GM13976 (cell line): ENCODE measurements around the gene ENAH.

Experiments
- DNase-seq: peaks from one replicate; pipeline ENCODE4 v3.0.0; 2012; ENCODE audit warnings: low spot score
- in situ Hi-C: fragments of 300-500 bp; cut with MboI; formaldehyde crosslinking; loops from one replicate; pipeline ENCODE4 v1.12.0; 2022; ENCODE audit warnings: low sequenced_read_pairs, mixed read lengths, inconsistent platforms; ENCODE audit not compliant: unreplicated experiment
- TF ChIP-seq, protein P1 (sequence below): IDR thresholded peaks from 2 replicates; pipeline ENCODE4 v1.5.1; 2012; ENCODE audit warnings: borderline replicate concordance, mild to moderate bottlenecking; ENCODE audit not compliant: insufficient read depth; ENCODE audit errors: extremely low read depth, missing control alignments, control extremely low read depth

Gene ENAH

DNA sequence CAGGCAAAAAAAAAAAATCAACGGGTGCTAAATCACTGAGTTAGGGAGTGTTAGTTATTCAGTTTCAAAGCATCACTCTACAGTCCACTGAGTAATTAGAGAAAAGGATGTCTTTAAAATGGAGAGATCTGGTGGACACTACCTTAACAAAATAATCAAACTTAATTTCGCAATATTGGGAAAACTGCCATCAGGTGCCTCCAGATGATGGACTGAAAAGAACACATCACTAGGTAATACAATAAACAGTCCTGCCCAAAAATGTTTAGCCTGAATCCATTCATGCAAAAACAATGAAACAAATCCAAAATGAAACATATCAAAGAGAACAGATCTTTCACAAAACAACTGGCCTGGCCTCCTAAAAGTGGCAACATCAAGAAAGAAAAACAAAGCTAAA is 54.1 kb downstream of the ENAH start:
- no peak for DNase-seq
- in situ Hi-C loops: no loop called here
- TF ChIP-seq, protein P1, sequence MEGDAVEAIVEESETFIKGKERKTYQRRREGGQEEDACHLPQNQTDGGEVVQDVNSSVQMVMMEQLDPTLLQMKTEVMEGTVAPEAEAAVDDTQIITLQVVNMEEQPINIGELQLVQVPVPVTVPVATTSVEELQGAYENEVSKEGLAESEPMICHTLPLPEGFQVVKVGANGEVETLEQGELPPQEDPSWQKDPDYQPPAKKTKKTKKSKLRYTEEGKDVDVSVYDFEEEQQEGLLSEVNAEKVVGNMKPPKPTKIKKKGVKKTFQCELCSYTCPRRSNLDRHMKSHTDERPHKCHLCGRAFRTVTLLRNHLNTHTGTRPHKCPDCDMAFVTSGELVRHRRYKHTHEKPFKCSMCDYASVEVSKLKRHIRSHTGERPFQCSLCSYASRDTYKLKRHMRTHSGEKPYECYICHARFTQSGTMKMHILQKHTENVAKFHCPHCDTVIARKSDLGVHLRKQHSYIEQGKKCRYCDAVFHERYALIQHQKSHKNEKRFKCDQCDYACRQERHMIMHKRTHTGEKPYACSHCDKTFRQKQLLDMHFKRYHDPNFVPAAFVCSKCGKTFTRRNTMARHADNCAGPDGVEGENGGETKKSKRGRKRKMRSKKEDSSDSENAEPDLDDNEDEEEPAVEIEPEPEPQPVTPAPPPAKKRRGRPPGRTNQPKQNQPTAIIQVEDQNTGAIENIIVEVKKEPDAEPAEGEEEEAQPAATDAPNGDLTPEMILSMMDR: no peak

DNA sequence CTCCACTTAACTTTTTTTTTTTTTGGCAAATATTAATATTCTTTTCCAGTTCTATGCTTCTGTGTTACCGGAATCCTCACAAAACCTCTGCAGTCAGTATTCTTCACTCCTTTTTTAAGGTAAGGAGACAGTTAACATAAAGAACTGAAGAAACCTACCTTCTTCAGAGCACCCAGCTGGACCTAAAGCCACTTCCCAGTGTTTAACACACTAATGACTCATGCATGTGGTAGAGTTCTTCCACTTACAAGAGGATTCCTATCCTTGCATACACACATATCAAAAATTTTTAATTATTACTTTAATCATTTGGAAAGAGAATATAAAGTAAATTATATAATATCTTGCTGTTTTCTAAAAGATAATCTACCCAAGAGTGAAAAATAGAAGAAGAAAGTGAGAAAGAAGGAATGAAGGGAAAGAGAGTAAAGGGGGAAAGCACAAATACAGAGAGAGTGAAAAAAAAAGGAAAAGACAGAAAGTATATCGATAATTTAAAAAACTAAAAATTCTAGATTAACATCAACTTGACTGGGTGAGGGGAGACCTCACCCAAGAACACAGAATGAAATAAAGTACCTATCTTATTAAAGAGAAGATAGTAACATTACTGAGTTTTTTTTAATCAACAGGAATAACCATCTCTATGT is 54.9 kb downstream of the ENAH start:
- in situ Hi-C loops: no loop called here
- TF ChIP-seq, protein P1: no peak
- no peak for DNase-seq

- TF ChIP-seq, protein P1: no peak
- DNase-seq: no peak
- in situ Hi-C loops: no loop called here
Measured at GRCh38 chr1:225596736-225597135, 56.2 kb downstream of the ENAH start.

DNA sequence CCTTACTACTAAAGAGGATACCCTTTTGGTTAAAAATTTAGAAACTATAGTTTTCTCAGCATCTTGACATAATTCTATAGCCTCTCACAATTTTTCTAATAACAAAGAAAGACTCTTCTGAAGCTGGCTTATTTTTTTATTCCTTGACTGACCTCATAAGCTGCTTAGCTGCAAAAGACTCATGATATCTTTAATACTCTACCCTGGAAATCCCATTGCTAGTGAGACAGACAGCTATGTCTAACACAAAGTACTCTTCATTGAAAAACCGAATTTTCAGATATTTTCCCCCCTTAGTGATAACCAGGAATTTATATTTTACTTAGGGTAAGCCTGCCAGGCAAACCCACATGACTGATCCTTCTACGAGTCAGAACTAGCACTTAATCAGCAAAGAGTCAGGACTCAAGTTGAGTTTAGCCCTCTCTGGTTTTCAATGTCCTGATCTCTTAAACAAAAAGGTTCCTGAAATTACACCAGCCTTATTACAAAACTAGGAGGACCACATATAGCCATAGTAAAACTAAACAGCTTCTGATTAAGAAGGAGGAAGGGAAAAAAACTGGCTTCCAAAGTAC is 56.9 kb downstream of the ENAH start:
- TF ChIP-seq, protein P1: no peak
- in situ Hi-C loops: no loop called here
- DNase-seq: no peak

DNA sequence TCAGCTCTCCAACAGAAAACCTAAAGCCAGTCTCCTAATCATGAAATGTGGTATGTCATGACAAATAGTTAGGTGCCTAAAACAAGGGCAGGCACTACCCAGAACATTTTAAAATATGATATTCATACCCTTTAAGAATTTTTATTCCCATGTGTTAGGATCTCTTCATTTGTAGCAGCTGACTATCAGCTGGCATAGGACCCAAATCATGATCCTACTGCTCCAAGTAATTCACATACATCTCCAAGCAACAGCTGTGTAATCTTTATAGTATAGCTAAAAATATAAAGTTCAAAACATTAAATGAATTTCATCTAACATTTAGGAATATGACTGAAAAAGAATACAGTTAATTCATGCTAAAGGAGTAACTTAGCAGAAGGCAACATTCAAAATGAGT is 57.5 kb downstream of the ENAH start:
- TF ChIP-seq, protein P1: no peak
- DNase-seq: no peak
- in situ Hi-C loops: no loop called here

- no peak for DNase-seq
- in situ Hi-C loops: no loop called here
- TF ChIP-seq, protein P1: no peak
Measured at GRCh38 chr1:225593414-225593813, 59.5 kb downstream of the ENAH start.
